Adrenal gland (tissue), 12 donors: ENCODE measurements around the gene HES3. TPM values are rescaled to one million over a fixed set of nuclear protein-coding genes. Genes with fewer than 3 reads are reported as not detected.

Experiments used
- DNase-seq, 7 donors: peaks; one replicate each; pipeline ENCODE4 v3.0.0-alpha.2; 2019 to 2020
- H3K27ac ChIP-seq, 5 donors: fragments of 200-600 bp; sonication (generic) in 4 of 5; 1 replicate in 3 of 5; 2 replicates in 2 of 5; pipeline versions ENCODE4 v1.5.1 to v1.8.0; 2016 to 2020; ENCODE audit warnings: mild to moderate bottlenecking in 1 of 5
- H3K27me3 ChIP-seq: fragments of 200-600 bp; 2 replicates; pipeline ENCODE4 v1.8.0; 2021
- H3K36me3 ChIP-seq, 2 donors: fragments of 200-600 bp; replicated peaks in 1 of 2; 1 replicate in 1 of 2; 2 replicates in 1 of 2; pipeline versions ENCODE4 v1.5.1 to v1.8.0; 2018 to 2022
- H3K4me1 ChIP-seq, 2 donors: fragments of 200-600 bp; replicated peaks in 1 of 2; 1 replicate in 1 of 2; 2 replicates in 1 of 2; pipeline versions ENCODE4 v1.5.1 to v1.8.0; 2018 to 2021
- H3K4me3 ChIP-seq, 4 donors: fragments of 200-600 bp; sonication (generic) in 3 of 4; one replicate each; pipeline ENCODE4 v1.5.1; 2016 to 2018
- H3K9me3 ChIP-seq, 3 donors: fragments of 200-600 bp; sonication (generic) in 1 of 3; replicated peaks in 1 of 3; 1 replicate in 2 of 3; 2 replicates in 1 of 3; pipeline versions ENCODE4 v1.5.1 to v1.8.0; 2016 to 2021
- POLR2A ChIP-seq, 2 donors: fragments of 450-650 bp; IDR thresholded peaks; one replicate each; pipeline ENCODE4 v1.6.1; 2017; ENCODE audit warnings: antibody characterized with exemption in 2 of 2, mild to moderate bottlenecking in 2 of 2, moderate library complexity in 1 of 2
- WGBS, 4 donors: extraction: QIAGEN DNeasy Blood & Tissue Kit in 2 of 4; methylation state at CpG; one replicate each; pipeline versions ENCODE4 v1.1.5 to v1.1.7; 2013 to 2017; 5-methylcytosine and 5-hydroxymethylcytosine counted together
- intact Hi-C, 2 donors: fragments of 100-400 bp; cut with DNase I; formaldehyde crosslinking; loops; one replicate each; pipeline versions ENCODE4 v1.14.1 to v1.15.0; 2022 to 2023
- polyA plus RNA-seq, 3 donors: library from polyadenylated mRNA; stranded (reverse); fragments of 200-250 nt in 2 of 3; fragments of 350-450 nt in 1 of 3; fragmentation: Illumina TruSeq in 1 of 3; extraction: RNeasy Lipid Tissue Mini Kit (QIAGEN cat#74804) in 1 of 3; gene quantifications; one replicate each; pipeline ENCODE4 v1.2.3, GENCODE V29; 2013 to 2014
- total RNA-seq, 9 donors: library from RNA; depleted of rRNA in 4 of 9; stranded (reverse); fragments of >200 nt in 4 of 9; fragments of 120-200 nt in 1 of 9; fragmentation: NEBNext Ultra II Directional in 1 of 9; extraction: Animal tissue kit (Norgen Biotek cat#: 25700) in 1 of 9; gene quantifications; one replicate each; pipeline versions ENCODE4 v1.1.0 to v1.2.4, GENCODE V29; 2013 to 2023
- TF ChIP-seq, protein P1 (sequence below), 6 experiments: fragments of 450-650 bp in 4 of 6; fragments of 200-600 bp in 2 of 6; sonication (generic) in 1 of 6; IDR thresholded peaks; 1 replicate in 5 of 6; 2 replicates in 1 of 6; pipeline versions ENCODE4 v1.5.1 to v1.8.0; 2016 to 2021; ENCODE audit warnings: antibody characterized with exemption in 6 of 6, mild to moderate bottlenecking in 2 of 6, moderate library complexity in 1 of 6
- donor health status: healthy with polysubstance abuse.
- donor health status: Bipolar disorder and iron deficiency.
- donor health status: DM: yes; HTN: yes; CAD: no.
- donor health status: DM: no; HTN: no; CAD: no.
- donor health status: DM: no; HTN: no; CAD: no.
- donor health status: DM: yes; HTN: yes; CAD: no.

HES3 gene
- total and polyA plus RNA-seq, 12 donors, result not detected

DNA sequence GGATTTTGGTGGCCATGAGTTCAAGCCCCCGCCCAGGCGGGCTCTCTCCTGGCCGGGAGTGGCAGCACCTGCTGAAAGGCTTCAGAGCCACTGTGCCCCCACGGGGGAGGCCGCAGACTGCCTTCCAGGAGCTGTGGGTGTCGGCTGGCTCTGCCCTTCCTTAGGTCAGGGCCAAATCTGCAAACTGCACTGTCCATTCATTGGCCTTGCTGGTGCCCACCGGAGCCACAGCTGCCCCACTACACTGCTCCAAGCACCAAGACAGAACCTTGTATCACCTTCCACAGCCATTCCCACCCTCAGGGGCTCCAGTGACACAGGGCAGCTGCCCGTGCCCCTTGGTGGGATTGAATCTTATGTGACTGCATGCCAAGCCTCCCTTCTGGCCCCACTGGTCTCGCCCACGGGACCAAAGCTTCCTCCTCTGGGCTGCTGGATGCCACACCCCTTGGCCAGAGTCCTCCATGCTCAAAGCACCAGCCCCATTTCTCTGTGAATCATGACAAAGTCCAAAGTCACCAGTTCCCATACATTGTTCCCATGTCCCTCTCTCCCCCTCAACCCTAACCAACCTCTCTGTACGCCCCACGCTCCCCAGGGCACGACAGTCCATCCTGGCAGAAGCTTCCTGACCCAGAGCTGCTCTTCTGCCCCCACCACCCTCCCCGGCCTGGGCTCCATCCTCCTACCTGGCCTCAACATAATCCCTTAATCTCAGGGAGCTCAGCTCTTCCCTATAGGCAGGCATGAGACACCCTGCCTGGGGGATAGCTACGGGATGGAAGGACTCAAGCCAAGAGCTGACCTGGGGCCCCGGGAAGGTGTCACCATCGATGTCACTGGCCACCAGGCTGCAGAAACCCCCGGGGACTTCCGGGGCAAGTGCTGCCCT lies 37.8 kb downstream of the HES3 start:
- intact Hi-C loops, result loop anchor here in 1 of 2 donors (5.0 kb wide), 1 partner anchor 34 kb away; no protein-coding TSS in a partner anchor
- 80 to 90% (median 87%) methylated on average over 11 to 19 of the region's 19 CpGs for WGBS, 4 donors

DNA sequence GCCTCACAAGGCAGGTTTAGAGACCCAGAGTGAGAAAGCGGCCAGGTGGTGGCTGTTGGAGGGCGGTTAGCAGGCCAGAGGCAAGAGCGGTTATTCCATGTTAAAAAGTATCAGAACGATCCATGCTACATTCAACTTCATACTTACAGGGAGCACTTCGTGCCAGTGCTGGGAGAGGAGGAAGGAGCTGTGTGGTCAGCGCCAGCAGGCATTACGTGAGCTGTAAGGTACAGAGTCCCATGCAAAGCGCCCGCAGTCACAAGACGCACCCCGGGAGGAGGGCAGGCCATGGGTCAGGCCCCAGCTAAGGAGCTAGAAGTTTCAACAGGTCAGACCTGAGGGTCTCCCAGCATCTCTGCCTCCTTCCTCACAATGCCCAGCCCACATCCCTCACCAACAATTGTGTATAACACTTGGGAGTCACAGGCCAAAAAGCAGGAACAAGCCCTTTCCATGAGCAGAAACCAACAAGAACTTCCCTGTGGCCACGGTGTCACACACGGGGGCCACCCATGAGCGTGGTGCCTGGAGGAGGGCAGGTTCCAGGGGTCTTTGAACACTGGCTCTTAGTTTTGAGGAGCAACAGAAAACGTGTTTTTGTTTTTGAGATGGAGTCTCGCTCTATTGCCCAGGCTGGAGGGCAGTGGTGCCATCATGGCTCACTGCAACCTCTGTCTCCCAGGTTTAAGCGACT lies 38.7 kb downstream of the HES3 start:
- no peak for DNase-seq
- Histone ChIP-seq H3K4me1 (no peaks in the 10 kb centered on the region), H3K27ac (no peak overlapping the region), H3K27me3 (no peaks in the 10 kb centered on the region), H3K9me3 (no peaks in the 10 kb centered on the region), H3K36me3 (no peaks in the 10 kb centered on the region), H3K4me3 (no peak overlapping the region)
- WGBS, 4 donors, result 92 to 97% (median 96%) methylated on average over 15 to 17 of the region's 17 CpGs
- TF ChIP-seq, protein P1, sequence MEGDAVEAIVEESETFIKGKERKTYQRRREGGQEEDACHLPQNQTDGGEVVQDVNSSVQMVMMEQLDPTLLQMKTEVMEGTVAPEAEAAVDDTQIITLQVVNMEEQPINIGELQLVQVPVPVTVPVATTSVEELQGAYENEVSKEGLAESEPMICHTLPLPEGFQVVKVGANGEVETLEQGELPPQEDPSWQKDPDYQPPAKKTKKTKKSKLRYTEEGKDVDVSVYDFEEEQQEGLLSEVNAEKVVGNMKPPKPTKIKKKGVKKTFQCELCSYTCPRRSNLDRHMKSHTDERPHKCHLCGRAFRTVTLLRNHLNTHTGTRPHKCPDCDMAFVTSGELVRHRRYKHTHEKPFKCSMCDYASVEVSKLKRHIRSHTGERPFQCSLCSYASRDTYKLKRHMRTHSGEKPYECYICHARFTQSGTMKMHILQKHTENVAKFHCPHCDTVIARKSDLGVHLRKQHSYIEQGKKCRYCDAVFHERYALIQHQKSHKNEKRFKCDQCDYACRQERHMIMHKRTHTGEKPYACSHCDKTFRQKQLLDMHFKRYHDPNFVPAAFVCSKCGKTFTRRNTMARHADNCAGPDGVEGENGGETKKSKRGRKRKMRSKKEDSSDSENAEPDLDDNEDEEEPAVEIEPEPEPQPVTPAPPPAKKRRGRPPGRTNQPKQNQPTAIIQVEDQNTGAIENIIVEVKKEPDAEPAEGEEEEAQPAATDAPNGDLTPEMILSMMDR (IDR thresholded peaks at IDR 0.05), result no peak
- no peak for TF ChIP-seq POLR2A (IDR thresholded peaks at IDR 0.05)
- intact Hi-C loops, result loop anchor here in 1 of 2 donors (5.0 kb wide), 1 partner anchor 35 kb away; no protein-coding TSS in a partner anchor

More for the DNA sequence above, 37.8 kb downstream of the HES3 start:
- Histone ChIP-seq H3K4me1 (peaks cover 0 to 1% of the 10 kb centered on the region in 2 donors), H3K27ac (no peak overlapping the region), H3K9me3 (no peaks in the 10 kb centered on the region), H3K4me3 (no peak overlapping the region), H3K36me3 (no peaks in the 10 kb centered on the region), H3K27me3 (no peaks in the 10 kb centered on the region)
- TF ChIP-seq, protein P1 (IDR thresholded peaks at IDR 0.05), result no peak
- no peak for DNase-seq

- Histone ChIP-seq H3K4me3 (no peak overlapping the region), H3K27me3 (no peaks in the 10 kb centered on the region), H3K4me1 (no peaks in the 10 kb centered on the region), H3K27ac (no peak overlapping the region), H3K9me3 (no peaks in the 10 kb centered on the region), H3K36me3 (no peaks in the 10 kb centered on the region)
- WGBS, 4 donors, result 92 to 99% (median 94%) methylated on average over 7 to 11 of the region's 11 CpGs
- DNase-seq, result no peak
- TF ChIP-seq POLR2A (IDR thresholded peaks at IDR 0.05), result no peak
- TF ChIP-seq, protein P1 (IDR thresholded peaks at IDR 0.05), result no peak
- intact Hi-C loops, result no loop called here
Measured at GRCh38 chr1:6285336-6285735, 41.4 kb downstream of the HES3 start.

DNA sequence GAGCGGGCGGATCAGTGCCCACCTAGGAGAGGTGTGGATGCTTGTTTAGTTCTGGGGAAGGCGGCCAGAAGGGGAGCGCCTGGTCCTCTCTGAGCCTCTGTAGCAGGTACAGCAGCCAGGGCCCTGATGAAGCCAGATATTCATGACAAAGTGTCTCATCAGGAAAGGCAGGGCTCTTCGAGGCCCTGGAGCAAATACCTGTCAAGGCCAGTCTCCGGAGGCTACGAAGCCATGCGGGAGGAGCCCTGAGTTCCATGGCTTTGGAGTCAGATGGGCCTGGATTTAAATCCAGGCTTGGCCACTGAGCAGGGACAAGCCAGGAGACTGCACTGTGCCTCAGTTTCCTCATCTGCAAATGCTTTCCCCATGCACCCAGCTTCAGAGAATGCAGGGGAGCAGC lies 42.3 kb downstream of the HES3 start:
- DNase-seq, result no peak
- intact Hi-C loops, result no loop called here
- TF ChIP-seq POLR2A (IDR thresholded peaks at IDR 0.05), result no peak
- TF ChIP-seq, protein P1 (IDR thresholded peaks at IDR 0.05), result no peak
- Histone ChIP-seq H3K36me3 (no peaks in the 10 kb centered on the region), H3K27me3 (no peaks in the 10 kb centered on the region), H3K4me3 (no peak overlapping the region), H3K27ac (no peak overlapping the region), H3K9me3 (no peaks in the 10 kb centered on the region), H3K4me1 (no peaks in the 10 kb centered on the region)
- WGBS, 4 donors, result 88 to 96% (median 95%) methylated on average over 5 to 8 of the region's 8 CpGs
